PC-9 (cell line): Measurements from ENCODE around the gene CALN1.

Experiments used
- EZH2 ChIP-seq: fragments of 200-600 bp; sonication (generic); IDR thresholded peaks from 2 replicates; pipeline ENCODE4 v1.8.0; 2017; ENCODE audit warnings: antibody characterized with exemption, low read depth
- TF ChIP-seq, protein P1 (sequence below): fragments of 200-600 bp; sonication (generic); conservative IDR thresholded peaks from 2 replicates; pipeline ENCODE4 v1.6.1; 2017; ENCODE audit warnings: mixed run types, antibody characterized with exemption, mild to moderate bottlenecking, moderate library complexity

DNA sequence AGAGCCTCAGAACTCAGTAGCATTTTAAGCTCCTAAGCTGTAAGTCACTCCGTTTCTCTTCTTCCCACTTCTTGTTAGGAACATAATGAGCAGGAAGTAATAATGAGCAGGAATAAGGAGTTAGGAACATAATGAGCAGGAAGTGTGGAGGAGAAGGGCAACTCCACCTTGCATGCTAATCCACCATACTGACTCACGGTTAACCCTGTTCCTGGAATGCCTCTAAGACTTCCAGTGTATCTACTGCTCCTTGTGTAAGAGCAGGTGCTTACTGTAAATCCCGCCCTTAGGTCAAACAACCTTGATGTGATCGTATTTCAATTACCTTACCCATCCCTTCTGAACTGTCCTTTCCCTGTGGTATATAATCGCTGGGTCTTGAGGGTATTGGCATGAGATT is 528.7 kb downstream of the CALN1 start:
- TF ChIP-seq, protein P1, sequence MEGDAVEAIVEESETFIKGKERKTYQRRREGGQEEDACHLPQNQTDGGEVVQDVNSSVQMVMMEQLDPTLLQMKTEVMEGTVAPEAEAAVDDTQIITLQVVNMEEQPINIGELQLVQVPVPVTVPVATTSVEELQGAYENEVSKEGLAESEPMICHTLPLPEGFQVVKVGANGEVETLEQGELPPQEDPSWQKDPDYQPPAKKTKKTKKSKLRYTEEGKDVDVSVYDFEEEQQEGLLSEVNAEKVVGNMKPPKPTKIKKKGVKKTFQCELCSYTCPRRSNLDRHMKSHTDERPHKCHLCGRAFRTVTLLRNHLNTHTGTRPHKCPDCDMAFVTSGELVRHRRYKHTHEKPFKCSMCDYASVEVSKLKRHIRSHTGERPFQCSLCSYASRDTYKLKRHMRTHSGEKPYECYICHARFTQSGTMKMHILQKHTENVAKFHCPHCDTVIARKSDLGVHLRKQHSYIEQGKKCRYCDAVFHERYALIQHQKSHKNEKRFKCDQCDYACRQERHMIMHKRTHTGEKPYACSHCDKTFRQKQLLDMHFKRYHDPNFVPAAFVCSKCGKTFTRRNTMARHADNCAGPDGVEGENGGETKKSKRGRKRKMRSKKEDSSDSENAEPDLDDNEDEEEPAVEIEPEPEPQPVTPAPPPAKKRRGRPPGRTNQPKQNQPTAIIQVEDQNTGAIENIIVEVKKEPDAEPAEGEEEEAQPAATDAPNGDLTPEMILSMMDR: no peak
- no peak for TF ChIP-seq EZH2
